Naive thymus-derived CD8-positive, alpha-beta T cell (primary cell): ENCODE data around the gene LRRC56. TPM values are rescaled to one million over a fixed set of nuclear protein-coding genes. Genes with fewer than 3 reads are reported as not detected.

Experiments used
- ATAC-seq, 2 donors: fragments of 150-1000 bp; cut with Tn5 transposase in 1 of 2; sonication (Bioruptor Pico), chemical (Tn5 transposase) in 1 of 2; 1 replicate in 1 of 2; 2 replicates in 1 of 2; pipeline ENCODE4 v1.10.0; 2021; ENCODE audit warnings: mild to moderate bottlenecking in 2 of 2, moderate library complexity in 2 of 2
- POLR2A ChIA-PET: fragments of 350-600 bp; sonication (Branson Sonifier 250); formaldehyde crosslinking; loops from one replicate; lab custom pipeline; 2021; ENCODE audit warnings: antibody characterized with exemption; lab: Charles Lee
- DNase-seq, 10 donors: peaks; one replicate each; pipeline versions ENCODE4 v3.0.0 to v3.0.0-alpha.2; 2020 to 2022
- H3K27ac Mint-ChIP-seq, 10 donors: one replicate each; pipeline ENCODE4 v1.8.0; 2020 to 2022; ENCODE audit warnings: mild to moderate bottlenecking in 10 of 10, mixed read lengths in 10 of 10, moderate library complexity in 4 of 10, inconsistent platforms in 1 of 10
- H3K27me3 Mint-ChIP-seq, 5 donors: one replicate each; pipeline ENCODE4 v1.8.0; 2021 to 2022; ENCODE audit warnings: mixed read lengths in 5 of 5
- H3K36me3 Mint-ChIP-seq, 3 donors: one replicate each; pipeline ENCODE4 v1.8.0; 2020 to 2022; ENCODE audit warnings: mixed read lengths in 3 of 3, mild to moderate bottlenecking in 2 of 3, inconsistent platforms in 1 of 3
- H3K4me1 Mint-ChIP-seq, 4 donors: one replicate each; pipeline ENCODE4 v1.8.0; 2021 to 2022; ENCODE audit warnings: mixed read lengths in 4 of 4
- H3K4me3 Mint-ChIP-seq, 10 donors: one replicate each; pipeline ENCODE4 v1.8.0; 2020 to 2022; ENCODE audit warnings: mild to moderate bottlenecking in 10 of 10, mixed read lengths in 10 of 10, moderate library complexity in 6 of 10, inconsistent platforms in 1 of 10
- H3K9me3 Mint-ChIP-seq, 9 donors: one replicate each; pipeline ENCODE4 v1.8.0; 2020 to 2022; ENCODE audit warnings: mixed read lengths in 9 of 9, mild to moderate bottlenecking in 3 of 9, inconsistent platforms in 1 of 9, moderate library complexity in 1 of 9
- polyA plus RNA-seq, 3 donors: library from polyadenylated mRNA; unstranded; fragments of 300-500 nt; fragmentation: Illumina TruSeq; gene quantifications; one replicate each; pipeline ENCODE4 v1.2.3, GENCODE V29; 2021
- total RNA-seq, 8 experiments: library from RNA in 2 of 8; stranded (reverse) in 2 of 8; gene quantifications; one replicate each; pipeline ENCODE4 v1.2.3 and lab custom pipeline; 2021 to 2026

Gene LRRC56
- total and polyA plus RNA-seq, 5 experiments from 2014 or later, result 0.32 to 5.2 (median 1.1) TPM

DNA sequence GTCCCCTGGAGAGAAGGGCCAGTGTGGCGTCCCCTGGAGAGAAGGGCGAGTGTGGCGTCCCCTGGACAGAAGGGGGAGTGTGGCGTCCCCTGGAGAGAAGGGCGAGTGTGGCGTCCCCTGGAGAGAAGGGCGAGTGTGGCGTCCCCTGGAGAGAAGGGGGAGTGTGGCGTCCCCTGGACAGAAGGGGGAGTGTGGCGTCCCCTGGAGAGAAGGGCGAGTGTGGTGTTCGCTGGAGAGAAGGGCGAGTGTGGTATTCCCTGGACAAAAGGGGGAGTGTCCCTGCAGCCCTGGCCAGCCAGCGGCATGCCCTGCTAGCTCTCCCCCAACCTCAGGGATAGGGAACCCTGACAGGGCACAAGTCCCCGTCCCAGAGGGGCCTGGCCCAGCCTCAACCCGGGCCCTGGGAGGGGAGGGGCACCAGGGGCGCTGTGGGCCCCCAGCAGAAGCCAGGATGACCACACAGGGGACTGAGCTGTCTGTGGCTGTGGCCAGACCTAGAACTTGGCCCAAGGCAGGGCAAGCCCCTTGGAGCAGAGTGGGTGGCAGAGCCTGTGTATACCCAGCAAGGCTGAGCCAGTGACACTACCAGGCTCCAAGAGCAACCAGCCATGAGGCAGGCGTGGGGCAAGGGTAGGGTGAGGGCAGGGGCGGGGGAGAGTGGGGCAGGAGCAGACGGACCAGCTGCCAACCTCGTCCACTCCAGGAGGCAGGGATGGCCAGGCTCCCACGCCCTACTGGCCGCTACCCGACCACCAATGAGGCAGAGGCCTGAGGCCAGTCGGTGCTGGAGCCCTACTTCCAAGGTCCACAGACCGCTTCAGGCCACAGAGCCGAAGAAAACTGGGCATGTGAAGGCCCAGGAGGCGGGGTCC, 6.1 kb upstream of the LRRC56 start:
- H3K27ac Mint-ChIP-seq, result no peak overlapping the region
- H3K4me1 Mint-ChIP-seq, result peaks cover 2 to 6% (median 3%) of the 10 kb centered on the region in 4 donors
- DNase-seq, result no peak
- no peak for ATAC-seq
- no peak overlapping the region for H3K4me3 Mint-ChIP-seq
- H3K27me3 Mint-ChIP-seq, result no peaks in the 10 kb centered on the region
- H3K36me3 Mint-ChIP-seq, result peaks cover 0 to 13% (median 0%) of the 10 kb centered on the region in 3 donors
- H3K9me3 Mint-ChIP-seq, result no peaks in the 10 kb centered on the region
- POLR2A ChIA-PET, result no interaction called here

DNA sequence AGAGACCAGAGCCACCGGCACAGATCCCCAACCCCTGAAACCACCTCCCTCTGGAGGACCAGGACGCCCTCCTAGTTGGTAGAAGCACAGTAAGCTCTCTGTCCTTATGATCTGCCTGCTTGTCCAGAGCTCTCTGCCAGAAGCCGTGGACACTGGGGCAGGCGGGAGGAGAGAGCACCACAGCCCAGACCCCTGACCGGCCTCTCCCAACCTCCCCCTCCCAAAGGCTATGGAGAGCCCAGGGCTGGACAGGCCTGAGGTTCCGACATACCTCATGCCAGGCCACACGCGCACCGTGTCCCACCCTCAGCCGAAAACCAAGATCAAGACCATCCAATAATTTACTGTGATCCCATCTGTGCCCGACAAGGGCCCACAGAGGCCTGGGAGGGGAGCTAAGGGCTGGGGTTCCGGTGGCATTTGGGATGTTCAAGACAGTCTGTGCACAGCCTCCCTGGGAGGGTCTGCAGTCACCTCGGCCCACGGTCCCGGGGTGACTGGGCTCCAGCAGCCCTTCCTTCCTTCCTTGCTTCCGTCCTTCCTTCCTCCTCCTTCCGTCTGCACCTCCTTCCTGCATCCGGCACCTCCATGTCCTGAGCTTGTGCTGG, 5.3 kb upstream of the LRRC56 start:
- H3K36me3 Mint-ChIP-seq, result peaks cover 0 to 13% (median 0%) of the 10 kb centered on the region in 3 donors
- ATAC-seq (no peak), DNase-seq (no peak)
- peaks cover 2 to 10% (median 6%) of the 10 kb centered on the region in 4 donors for H3K4me1 Mint-ChIP-seq
- no peaks in the 10 kb centered on the region for H3K9me3 Mint-ChIP-seq
- POLR2A ChIA-PET, result interaction anchor here (5.5 kb wide), 1 partner anchor 26 kb away, joined by 42 read pairs; the partner anchor contains the start of gene RNH1
- peak overlapping the region in 3 of 10 donors; percentile 6 to 21 (median 15) for H3K4me3 Mint-ChIP-seq
- H3K27ac Mint-ChIP-seq, result peak overlapping the region in 1 of 10 donors; percentile 52
- no peaks in the 10 kb centered on the region for H3K27me3 Mint-ChIP-seq

GRCh38 chr11:532527-532985, 4.8 kb upstream of the LRRC56 start:
- POLR2A ChIA-PET, result interaction anchor here (0.9 to 5.5 kb wide), 2 partner anchors 27 to 80 kb away, joined by 3 to 42 read pairs; partner anchors contain the start of gene RNH1
- DNase-seq (no peak), ATAC-seq (no peak)
- no peak overlapping the region for H3K27ac Mint-ChIP-seq
- H3K36me3 Mint-ChIP-seq, result peaks cover 0 to 13% (median 0%) of the 10 kb centered on the region in 3 donors
- no peak overlapping the region for H3K4me3 Mint-ChIP-seq
- H3K9me3 Mint-ChIP-seq, result no peaks in the 10 kb centered on the region
- H3K4me1 Mint-ChIP-seq, result peaks cover 2 to 13% (median 9%) of the 10 kb centered on the region in 4 donors
- no peaks in the 10 kb centered on the region for H3K27me3 Mint-ChIP-seq

GRCh38 chr11:532986-533585, 4.2 kb upstream of the LRRC56 start:
- Mint-ChIP-seq H3K36me3 (peaks cover 0 to 13% (median 0%) of the 10 kb centered on the region in 3 donors), H3K27ac (no peak overlapping the region), H3K27me3 (no peaks in the 10 kb centered on the region), H3K4me1 (peaks cover 2 to 17% (median 14%) of the 10 kb centered on the region in 4 donors), H3K4me3 (peak overlapping the region in 3 of 10 donors; percentile 10 to 63 (median 30)), H3K9me3 (no peaks in the 10 kb centered on the region)
- POLR2A ChIA-PET, result interaction anchor here (0.9 to 5.5 kb wide), 3 partner anchors 14 to 79 kb away, joined by 3 to 42 read pairs (median 7); partner anchors contain the start of gene RNH1
- DNase-seq, result no peak
- ATAC-seq, result no peak

GRCh38 chr11:533586-534395, 3.5 kb upstream of the LRRC56 start:
- Mint-ChIP-seq H3K4me1 (peaks cover 2 to 23% (median 18%) of the 10 kb centered on the region in 4 donors), H3K36me3 (peaks cover 0 to 13% (median 0%) of the 10 kb centered on the region in 3 donors), H3K4me3 (peak overlapping the region in 8 of 10 donors; percentile 16 to 88 (median 64)), H3K27me3 (no peaks in the 10 kb centered on the region), H3K9me3 (no peaks in the 10 kb centered on the region), H3K27ac (peak overlapping the region in 2 of 10 donors; percentile 20 to 49)
- DNase-seq (no peak), ATAC-seq (no peak)
- POLR2A ChIA-PET, result interaction anchor here (1.1 to 5.5 kb wide), 5 partner anchors 15 to 327 kb away, joined by 3 to 42 read pairs (median 7); partner anchors contain the start of genes BET1L, PTDSS2, RIC8A and RNH1

DNA sequence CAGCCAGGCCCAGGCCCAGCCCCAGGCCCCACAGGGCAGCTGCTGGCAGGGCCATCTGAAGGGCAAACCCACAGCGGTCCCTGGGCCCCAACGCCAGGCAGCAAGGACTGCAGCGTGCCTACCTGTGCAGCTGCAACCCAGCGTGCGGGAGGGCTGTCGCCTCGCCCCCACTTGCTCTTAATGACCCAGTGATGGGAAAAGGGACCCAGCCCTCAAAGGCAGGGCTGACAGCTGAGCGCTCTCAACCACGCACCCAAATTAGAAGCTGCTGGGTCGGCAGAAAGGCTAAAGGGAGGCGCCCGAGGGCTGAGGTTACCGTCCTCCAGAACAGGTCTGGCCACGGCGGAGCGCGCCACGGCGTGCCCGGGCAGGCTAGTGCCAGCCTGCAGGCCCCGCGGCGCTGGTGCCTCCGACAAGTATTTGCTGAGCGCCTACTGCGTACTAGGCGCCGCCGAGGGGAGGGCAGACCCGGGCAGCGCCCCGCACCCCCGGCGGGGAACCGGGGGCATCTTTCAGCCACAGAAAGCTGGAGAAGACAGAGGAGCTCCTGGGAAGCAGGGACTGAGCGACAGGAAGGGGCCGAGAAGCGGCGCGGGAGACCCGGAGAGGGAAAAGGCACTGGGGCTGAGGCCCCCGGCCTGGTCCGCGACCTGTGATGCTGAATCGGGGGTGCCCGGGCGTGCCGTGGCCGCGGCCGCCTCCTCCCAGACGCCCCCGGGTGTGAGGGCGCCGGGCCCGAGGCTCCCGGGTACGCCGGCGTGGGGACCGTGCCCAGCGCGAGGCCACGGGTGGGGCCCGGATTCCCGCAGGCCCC, 2.7 kb upstream of the LRRC56 start:
- Mint-ChIP-seq H3K9me3 (no peaks in the 10 kb centered on the region), H3K4me3 (peak overlapping the region; percentile 50 to 88 (median 73)), H3K27me3 (no peaks in the 10 kb centered on the region), H3K4me1 (peaks cover 2 to 25% (median 18%) of the 10 kb centered on the region in 4 donors), H3K27ac (peak overlapping the region in 3 of 10 donors; percentile 52 to 83 (median 79)), H3K36me3 (peaks cover 0 to 13% (median 0%) of the 10 kb centered on the region in 3 donors)
- DNase-seq, result peak in 4 of 10 donors; percentile 28 to 40 (median 34)
- POLR2A ChIA-PET, result interaction anchor here (1.1 to 5.5 kb wide), 6 partner anchors 16 to 327 kb away, joined by 3 to 42 read pairs (median 6); partner anchors contain the start of genes BET1L, PNPLA2, PTDSS2 and RIC8A
- ATAC-seq, result peak; percentile 0 to 6

DNA sequence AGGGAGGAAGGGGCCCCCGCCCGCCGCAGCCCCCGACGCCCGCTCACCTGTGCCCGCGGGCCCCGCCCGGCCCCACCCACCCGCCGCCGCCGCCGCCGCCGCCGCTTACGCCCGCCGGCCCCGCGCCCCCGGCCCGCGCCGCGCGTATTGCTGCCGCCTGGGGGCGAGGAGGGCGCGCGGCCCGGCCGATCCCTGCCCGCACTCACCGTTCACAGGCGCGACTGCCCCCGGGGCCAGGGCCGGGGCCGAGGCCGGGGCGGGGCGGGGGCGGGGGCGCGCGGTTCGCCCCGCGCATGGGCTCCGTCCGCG, 2.2 kb upstream of the LRRC56 start:
- H3K36me3 Mint-ChIP-seq, result peaks cover 0 to 12% (median 0%) of the 10 kb centered on the region in 3 donors
- no peaks in the 10 kb centered on the region for H3K27me3 Mint-ChIP-seq
- H3K27ac Mint-ChIP-seq, result no peak overlapping the region
- POLR2A ChIA-PET, result interaction anchor here (0.8 to 5.5 kb wide), 15 partner anchors 9 to 328 kb away, joined by 3 to 42 read pairs (median 4); partner anchors contain the start of genes BET1L, PNPLA2, RIC8A and RNH1
- peak overlapping the region in 1 of 10 donors; percentile 85 for H3K4me3 Mint-ChIP-seq
- H3K9me3 Mint-ChIP-seq, result no peaks in the 10 kb centered on the region
- peak; percentile 16 to 20 for ATAC-seq
- peak in 1 of 10 donors; percentile 60 for DNase-seq
- H3K4me1 Mint-ChIP-seq, result peaks cover 2 to 25% (median 18%) of the 10 kb centered on the region in 4 donors

DNA sequence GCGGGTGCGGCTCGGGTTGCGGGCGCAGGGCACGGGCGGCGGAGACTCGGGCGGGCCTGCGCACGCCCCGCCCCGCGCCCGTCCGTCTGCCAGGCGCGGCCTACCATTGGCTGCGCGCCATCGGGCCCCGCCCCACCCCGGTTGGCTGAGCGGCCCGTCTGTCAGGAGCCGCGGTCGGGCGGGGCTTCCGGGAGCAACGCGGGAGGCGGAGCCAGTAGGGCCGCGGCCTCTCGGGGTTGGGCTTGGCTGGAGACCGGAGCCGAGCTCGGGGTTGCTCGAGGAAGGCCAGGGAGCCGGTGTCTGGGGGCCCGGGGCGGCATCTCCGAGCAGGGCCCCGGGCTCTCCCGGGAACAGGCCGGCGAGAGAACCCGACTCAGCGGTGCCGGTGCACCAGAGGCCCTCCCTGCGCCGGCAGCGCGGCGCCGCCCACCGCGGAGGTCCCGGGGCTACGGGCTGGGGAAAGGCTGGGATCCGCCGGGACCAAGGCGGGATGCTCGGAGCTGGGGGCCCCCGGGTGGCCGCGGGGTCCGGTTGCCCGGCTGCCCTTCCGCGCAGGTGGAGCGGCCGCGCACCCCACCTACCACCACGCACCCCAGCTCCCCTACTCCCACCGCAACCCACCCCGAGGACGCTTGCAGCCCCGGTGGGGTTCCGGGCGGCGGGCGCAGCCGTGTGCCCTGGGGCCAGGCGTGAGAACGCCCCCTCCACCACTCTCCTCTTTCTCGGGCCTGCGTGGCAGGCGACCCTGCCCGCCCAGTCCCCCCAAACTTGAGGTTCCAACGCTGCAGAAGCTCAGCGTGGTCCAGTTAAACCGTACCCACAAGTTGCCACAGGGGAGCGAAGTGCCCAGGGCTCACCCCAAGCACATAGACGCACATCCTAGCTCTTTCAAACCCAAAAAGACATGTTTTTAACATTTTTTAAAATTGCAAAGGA, 1.5 kb upstream of the LRRC56 start, which contains the start of gene HRAS:
HRAS (minus strand) TSS at position 58 of the 936 bp plus-strand sequence.
- POLR2A ChIA-PET, result interaction anchor here (0.6 to 5.5 kb wide), 34 partner anchors 10 to 329 kb away, joined by 3 to 42 read pairs (median 4); partner anchors contain the start of genes BET1L, DEAF1, PHRF1 and PNPLA2
- DNase-seq (peak; percentile 90 to 98 (median 96)), ATAC-seq (peak; percentile 72 to 79)
- Mint-ChIP-seq H3K4me3 (peak within 1 kb of the TSS; percentile 85 to 97 (median 96)), H3K4me1 (peaks cover 2 to 25% (median 18%) of the 10 kb centered on the region in 4 donors), H3K27ac (peak within 1 kb of the TSS; percentile 89 to 99 (median 98)), H3K9me3 (no peaks in the 10 kb centered on the region), H3K36me3 (peaks cover 0 to 10% (median 0%) of the 10 kb centered on the region in 3 donors), H3K27me3 (no peaks in the 10 kb centered on the region)

DNA sequence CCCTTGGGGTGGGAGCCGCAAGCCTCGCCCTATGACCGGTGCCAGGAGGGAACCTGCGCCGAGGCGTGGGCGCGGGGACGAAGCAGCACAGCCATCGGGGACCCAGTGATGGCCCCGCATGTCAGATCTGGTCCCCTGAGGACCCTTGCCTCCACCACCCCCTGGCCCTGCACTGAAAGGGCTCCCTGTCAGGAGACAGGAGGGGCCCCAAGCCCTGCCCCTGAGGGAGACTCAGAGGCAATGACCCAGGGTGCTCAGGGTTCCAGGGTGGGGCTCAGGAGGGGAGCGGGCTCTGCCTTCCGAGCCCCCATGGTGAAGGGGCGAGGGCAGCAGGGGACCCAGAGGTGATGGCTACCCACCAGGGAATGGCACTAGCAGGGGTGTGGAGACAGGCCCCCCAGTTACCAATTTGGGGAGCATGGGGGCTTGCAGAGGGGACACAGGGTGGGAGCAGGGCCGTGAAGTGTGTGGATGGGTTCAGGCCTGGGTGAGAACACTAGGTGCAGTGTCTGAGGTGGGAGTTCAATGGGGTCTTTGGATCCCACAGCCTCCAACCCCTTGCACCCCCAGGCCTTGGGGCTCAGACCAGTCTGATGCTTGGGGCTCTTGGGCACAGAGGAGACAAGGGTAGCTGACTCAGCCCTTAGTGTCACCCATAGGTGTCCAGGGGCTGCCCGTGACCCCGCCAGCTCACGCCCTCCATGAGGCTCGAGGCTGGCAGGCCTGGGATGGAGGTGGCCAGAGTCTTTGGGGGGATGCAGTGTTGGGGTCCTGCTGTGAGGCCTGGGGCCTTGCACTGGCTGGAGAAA, 499 bp downstream of the LRRC56 start:
- POLR2A ChIA-PET, result interaction anchor here (0.7 to 5.5 kb wide), 11 partner anchors 15 to 260 kb away, joined by 3 to 42 read pairs (median 5); partner anchors contain the start of genes LMNTD2, PGGHG, RNH1 and SLC25A22

More for the DNA sequence above, 499 bp downstream of the LRRC56 start:
- no peaks in the 10 kb centered on the region for H3K9me3 Mint-ChIP-seq
- peaks cover 2 to 25% (median 18%) of the 10 kb centered on the region in 4 donors for H3K4me1 Mint-ChIP-seq
- H3K27me3 Mint-ChIP-seq, result no peaks in the 10 kb centered on the region
- H3K4me3 Mint-ChIP-seq, result peak overlapping the region; percentile 59 to 85 (median 73)
- no peak for DNase-seq
- peaks cover 0 to 4% (median 2%) of the 10 kb centered on the region in 3 donors for H3K36me3 Mint-ChIP-seq
- ATAC-seq, result no peak
- H3K27ac Mint-ChIP-seq, result peak overlapping the region; percentile 48 to 98 (median 86)
